H1 (cell line): ENCODE data around the gene ZNF408. TPM values are rescaled to one million over a fixed set of nuclear protein-coding genes. Genes with fewer than 3 reads are reported as not detected.

Experiments used
- CTCF ChIA-PET: fragments of 300-600 bp; sonication (Branson Sonifier 250); formaldehyde crosslinking; loops from one replicate; lab custom pipeline; 2021; ENCODE audit not compliant: partially characterized antibody; lab: Charles Lee
- POLR2A ChIA-PET: fragments of 300-600 bp; sonication (Branson Sonifier 250); formaldehyde crosslinking; loops from one replicate; lab custom pipeline; 2021; ENCODE audit warnings: inconsistent platforms; ENCODE audit not compliant: partially characterized antibody; lab: Charles Lee
- DNase-seq, 2 experiments: peaks; one replicate each; pipeline versions ENCODE4 v3.0.0 to v3.0.0-alpha.2; 2010 to 2022; ENCODE audit warnings: low spot score in 2 of 2, low read depth in 1 of 2, mixed read lengths in 1 of 2
- FAIRE-seq: peaks from 2 replicates; lab custom pipeline; 2011; peaks lifted over from hg19 to GRCh38; lab: Jason Lieb, UNC
- H2AFZ ChIP-seq: 2 replicates; pipeline ENCODE4 v1.8.1; 2012; ENCODE audit warnings: low read length, inconsistent platforms
- H2AK5ac ChIP-seq: 2 replicates; pipeline ENCODE4 v1.6.1; 2013; ENCODE audit warnings: low read depth, low read length
- H2BK120ac ChIP-seq: replicated peaks from 2 replicates; pipeline ENCODE3; 2013; ENCODE audit warnings: low read depth, low read length, inconsistent platforms
- H2BK12ac ChIP-seq: 2 replicates; pipeline ENCODE4 v1.6.1; 2013; ENCODE audit warnings: low read depth, low read length
- H2BK15ac ChIP-seq: 2 replicates; pipeline ENCODE4 v1.6.1; 2013; ENCODE audit warnings: low read length
- H2BK20ac ChIP-seq: 2 replicates; pipeline ENCODE4 v1.6.1; 2013; ENCODE audit warnings: low read length
- H2BK5ac ChIP-seq: 2 replicates; pipeline ENCODE4 v1.6.1; 2013; ENCODE audit warnings: low read depth, low read length
- H3K14ac ChIP-seq: 2 replicates; pipeline ENCODE4 v1.6.1; 2013; ENCODE audit warnings: inconsistent platforms; ENCODE audit not compliant: insufficient read length
- H3K18ac ChIP-seq: 2 replicates; pipeline ENCODE4 v1.6.1; 2013; ENCODE audit warnings: low read length; ENCODE audit errors: extremely low read depth
- H3K23ac ChIP-seq: 2 replicates; pipeline ENCODE4 v1.6.1; 2013; ENCODE audit warnings: inconsistent platforms; ENCODE audit not compliant: insufficient read length
- H3K23me2 ChIP-seq: 2 replicates; pipeline ENCODE4 v1.6.1; 2013; ENCODE audit warnings: low read depth, low read length
- H3K27ac ChIP-seq: 2 replicates; pipeline ENCODE4 v1.6.1; 2011; ENCODE audit warnings: low read depth, low read length, inconsistent platforms
- H3K27me3 ChIP-seq, 4 experiments: replicated peaks in 1 of 4; 1 replicate in 1 of 4; 2 replicates in 3 of 4; pipeline versions ENCODE4 v1.6.1 to v1.8.1; 2011 to 2013; ENCODE audit warnings: low read length in 3 of 4, mild to moderate bottlenecking in 3 of 4, inconsistent platforms in 2 of 4, mixed read lengths in 2 of 4, moderate library complexity in 1 of 4; ENCODE audit not compliant: control insufficient read depth in 3 of 4, insufficient read depth in 3 of 4; ENCODE audit errors: extremely low read depth in 1 of 4
- H3K36me3 ChIP-seq, 4 experiments: 2 replicates each; pipeline versions ENCODE4 v1.6.1 to v1.8.1; 2011 to 2013; ENCODE audit warnings: mild to moderate bottlenecking in 4 of 4, low read length in 3 of 4, moderate library complexity in 2 of 4, control low read depth in 1 of 4, inconsistent platforms in 1 of 4; ENCODE audit not compliant: insufficient read depth in 4 of 4, control insufficient read depth in 2 of 4
- H3K4ac ChIP-seq: replicated peaks from 2 replicates; pipeline ENCODE3; 2013; ENCODE audit warnings: low read length, low read depth, mixed read lengths, inconsistent platforms; ENCODE audit not compliant: insufficient read length
- H3K4me1 ChIP-seq, 4 experiments: replicated peaks in 1 of 4; 1 replicate in 1 of 4; 2 replicates in 3 of 4; pipeline versions ENCODE4 v1.6.1 to v1.8.1; 2011 to 2013; ENCODE audit warnings: low read length in 3 of 4, inconsistent platforms in 2 of 4, mixed read lengths in 1 of 4; ENCODE audit not compliant: insufficient read depth in 4 of 4, control insufficient read depth in 3 of 4
- H3K4me2 ChIP-seq, 2 experiments: 2 replicates each; pipeline versions ENCODE4 v1.6.1 to v1.8.1; 2011 to 2013; ENCODE audit warnings: low read depth in 2 of 2, low read length in 2 of 2, control low read depth in 1 of 2, inconsistent platforms in 1 of 2, mild to moderate bottlenecking in 1 of 2; ENCODE audit not compliant: insufficient read depth in 1 of 2
- H3K4me3 ChIP-seq, 4 experiments: fragments of 200-600, 300-600 bp in 1 of 4; sonication (generic), shearing (Covaris generic), sonication (Bioruptor Twin) in 1 of 4; 2 replicates each; pipeline versions ENCODE4 v1.5.1 to v1.8.1; 2011 to 2016; ENCODE audit warnings: low read length in 4 of 4, low read depth in 3 of 4, control low read depth in 2 of 4, inconsistent platforms in 2 of 4, mild to moderate bottlenecking in 2 of 4, mixed read lengths in 1 of 4, moderate library complexity in 1 of 4; ENCODE audit not compliant: insufficient read depth in 2 of 4; ENCODE audit errors: extremely low read depth in 1 of 4
- H3K56ac ChIP-seq: replicated peaks from 2 replicates; pipeline ENCODE3; 2013; ENCODE audit warnings: low read depth, mild to moderate bottlenecking, mixed read lengths, low read length, inconsistent platforms; ENCODE audit not compliant: insufficient read length
- H3K79me1 ChIP-seq: 2 replicates; pipeline ENCODE4 v1.6.1; 2013; ENCODE audit warnings: low read depth, low read length, control low read depth
- H3K79me2 ChIP-seq, 2 experiments: 2 replicates each; pipeline versions ENCODE4 v1.6.1 to v1.8.1; 2012 to 2013; ENCODE audit warnings: low read length in 2 of 2, mild to moderate bottlenecking in 2 of 2, inconsistent platforms in 1 of 2; ENCODE audit not compliant: insufficient read depth in 2 of 2, control insufficient read depth in 1 of 2
- H3K9ac ChIP-seq, 4 experiments: replicated peaks in 1 of 4; 1 replicate in 1 of 4; 2 replicates in 3 of 4; pipeline versions ENCODE4 v1.6.1 to v1.8.1; 2011 to 2013; ENCODE audit warnings: low read depth in 3 of 4, low read length in 3 of 4, control low read depth in 2 of 4, mild to moderate bottlenecking in 2 of 4, moderate library complexity in 2 of 4, inconsistent platforms in 1 of 4; ENCODE audit errors: extremely low read depth in 1 of 4
- H3K9me3 ChIP-seq, 2 experiments: 2 replicates each; pipeline versions ENCODE4 v1.6.1 to v1.8.1; 2012 to 2013; ENCODE audit warnings: mild to moderate bottlenecking in 2 of 2, moderate library complexity in 2 of 2, control low read depth in 1 of 2, inconsistent platforms in 1 of 2, low read depth in 1 of 2, low read length in 1 of 2, mixed read lengths in 1 of 2; ENCODE audit not compliant: insufficient read depth in 2 of 2
- H4K20me1 ChIP-seq, 2 experiments: replicated peaks in 1 of 2; 2 replicates each; pipeline versions ENCODE3 to v1.8.1; 2011 to 2013; ENCODE audit warnings: inconsistent platforms in 2 of 2, low read length in 2 of 2, mild to moderate bottlenecking in 1 of 2; ENCODE audit not compliant: insufficient read depth in 2 of 2, control insufficient read depth in 1 of 2
- H4K5ac ChIP-seq: 2 replicates; pipeline ENCODE4 v1.6.1; 2013; ENCODE audit warnings: low read length, low read depth, mixed read lengths, inconsistent platforms; ENCODE audit not compliant: insufficient read length
- H4K8ac ChIP-seq: 2 replicates; pipeline ENCODE4 v1.8.0; 2013; ENCODE audit warnings: mild to moderate bottlenecking, moderate library complexity, low read length, inconsistent platforms; ENCODE audit not compliant: insufficient read depth; ENCODE audit errors: extremely low read depth
- H4K91ac ChIP-seq: replicated peaks from 2 replicates; pipeline ENCODE3; 2013; ENCODE audit warnings: low read length, mixed read lengths, inconsistent platforms; ENCODE audit not compliant: insufficient read length
- BACH1 ChIP-seq: IDR thresholded peaks from 2 replicates; pipeline ENCODE4 v1.6.1; 2012; ENCODE audit warnings: low read length, improper control_type of control experiment
- KDM1A ChIP-seq: fragments of 200-600, 300-600 bp; sonication (generic); IDR thresholded peaks from 2 replicates; pipeline ENCODE4 v1.7.1; 2016; ENCODE audit warnings: mild to moderate bottlenecking, low read length, borderline replicate concordance
- POU5F1 ChIP-seq: IDR thresholded peaks from 2 replicates; pipeline ENCODE4 v1.6.1; 2011; ENCODE audit warnings: low read depth, mild to moderate bottlenecking, low read length, moderate library complexity
- RAD21 ChIP-seq, 2 experiments: IDR thresholded peaks in 1 of 2; conservative IDR thresholded peaks in 1 of 2; 2 replicates each; pipeline ENCODE4 v1.6.1; 2011; ENCODE audit warnings: low read depth in 2 of 2, low read length in 2 of 2, improper control_type of control experiment in 1 of 2, inconsistent platforms in 1 of 2, mild to moderate bottlenecking in 1 of 2, moderate library complexity in 1 of 2
- RNF2 ChIP-seq: fragments of 200-900, 300-1000 bp; sonication (generic); IDR thresholded peaks from 2 replicates; pipeline ENCODE4 v1.7.1; 2016; ENCODE audit warnings: borderline replicate concordance, low read depth, mild to moderate bottlenecking, antibody characterized with exemption, low read length; ENCODE audit not compliant: poor library complexity, severe bottlenecking; ENCODE audit errors: missing control alignments
- SAP30 ChIP-seq: fragments of 300-600 bp; sonication (generic); IDR thresholded peaks from 2 replicates; pipeline ENCODE4 v1.7.1; 2012; ENCODE audit warnings: low read length, moderate library complexity, mild to moderate bottlenecking, inconsistent platforms; ENCODE audit not compliant: insufficient read depth, insufficient replicate concordance
- SP1 ChIP-seq: IDR thresholded peaks from 2 replicates; pipeline ENCODE4 v1.6.1; 2011; ENCODE audit warnings: low read depth, low read length
- SP4 ChIP-seq: IDR thresholded peaks from 2 replicates; pipeline ENCODE4 v1.6.1; 2012; ENCODE audit warnings: low read length, inconsistent platforms
- TAF1 ChIP-seq: IDR thresholded peaks from 2 replicates; pipeline ENCODE4 v1.6.1; 2011; ENCODE audit warnings: mild to moderate bottlenecking, low read depth, low read length
- YY1 ChIP-seq: IDR thresholded peaks from 2 replicates; pipeline ENCODE4 v1.6.1; 2011; ENCODE audit warnings: low read depth, mild to moderate bottlenecking, low read length
- WGBS, 2 experiments: shearing (Covaris generic) in 1 of 2; methylation state at CpG; one replicate each; pipeline versions ENCODE4 v1.1.6 to v1.1.7; 2013 to 2015; ENCODE audit warnings: low lambda C conversion rate in 2 of 2, mixed read lengths in 2 of 2, inconsistent platforms in 1 of 2, low coverage in 1 of 2, missing lambda C conversion rate in 1 of 2; ENCODE audit not compliant: insufficient replicate concordance in 2 of 2, insufficient coverage in 1 of 2, insufficient read length in 1 of 2; ENCODE audit errors: extremely low coverage in 1 of 2, missing lambda C conversion rate in 1 of 2; 5-methylcytosine and 5-hydroxymethylcytosine counted together
- polyA plus RNA-seq, 7 experiments: library from polyadenylated mRNA; depleted of rRNA in 3 of 7; stranded (reverse) in 5 of 7; unstranded in 2 of 7; fragments of >200 nt in 5 of 7; fragments of 200-250 nt in 2 of 7; gene quantifications; 1 replicate in 5 of 7; 2 replicates in 1 of 7; 4 replicates in 1 of 7; pipeline versions ENCODE4 v1.2.1 to v1.2.3, GENCODE V29; 2011 to 2013; ENCODE audit warnings: missing spikeins in 2 of 7, mixed read lengths in 2 of 7
- total RNA-seq: library from RNA; stranded (reverse); fragmentation: NEBNext Ultra II Directional; extraction: Animal tissue kit (Norgen Biotek cat#: 25700); gene quantifications from 2 replicates; pipeline ENCODE4 v1.2.1, GENCODE V29; 2021

ZNF408 gene
- total and polyA plus RNA-seq, 2 of the 8 experiments (the other 6 are each of a cell fraction or from before 2014, with no cell fraction given): 10.7 to 11.0 TPM

GRCh38 chr11:46674463-46675287 is 26.2 kb upstream of the ZNF408 start:
- CTCF ChIA-PET: interaction anchor here (0.9 to 2.2 kb wide), 7 partner anchors 11 to 109 kb away, joined by 3 to 6 read pairs (median 4); no protein-coding TSS in a partner anchor
- no peak overlapping the region for H3K4me3 ChIP-seq
- no peak overlapping the region for H2AFZ ChIP-seq
- H3K79me2 ChIP-seq: no peaks in the 10 kb centered on the region
- H3K9ac ChIP-seq: peak overlapping the region in 1 of 4 experiments; percentile 10; a peak in 1 of 7 replicates
- POLR2A ChIA-PET: interaction anchor here (0.8 to 3.3 kb wide), 6 partner anchors 9 to 95 kb away, joined by 3 to 21 read pairs (median 4); partner anchors contain the start of genes ARHGAP1 and ZNF408
- H4K20me1 ChIP-seq: peaks cover 0 to 1% of the 10 kb centered on the region in 2 experiments
- H2AK5ac ChIP-seq: no peak overlapping the region
- H4K91ac ChIP-seq: no peak overlapping the region
- H3K23ac ChIP-seq: no peak overlapping the region
- H3K4ac ChIP-seq: no peak overlapping the region
- no peak overlapping the region for H3K56ac ChIP-seq
- no peaks in the 10 kb centered on the region for H3K27me3 ChIP-seq
- H2BK15ac ChIP-seq: no peak overlapping the region
- no peak for FAIRE-seq
- H3K4me1 ChIP-seq: peaks cover 3 to 19% (median 7%) of the 10 kb centered on the region in 4 experiments
- H3K18ac ChIP-seq: no peak overlapping the region
- H3K27ac ChIP-seq: peak overlapping the region; percentile 30; the same call in 1 of the 2 replicates
- DNase-seq: peak; percentile 39 to 78
- no peak overlapping the region for H4K5ac ChIP-seq
- H3K9me3 ChIP-seq: no peaks in the 10 kb centered on the region
- H2BK12ac ChIP-seq: no peak overlapping the region
- H2BK20ac ChIP-seq: no peak overlapping the region
- H3K36me3 ChIP-seq: peaks cover 6 to 28% (median 21%) of the 10 kb centered on the region in 4 experiments; a peak in 7 of 8 replicates
- no peak overlapping the region for H4K8ac ChIP-seq
- 55% methylated on average over 12 of the region's 12 CpGs; no CpG with 5 or more reads in 1 of the 2 experiments for WGBS, 2 experiments
- no peak overlapping the region for H2BK120ac ChIP-seq
- H2BK5ac ChIP-seq: no peak overlapping the region
- no peaks in the 10 kb centered on the region for H3K79me1 ChIP-seq
- H3K4me2 ChIP-seq: peak overlapping the region; percentile 28 to 59; a peak in 3 of 4 replicates
- H3K14ac ChIP-seq: no peak overlapping the region
- no peaks in the 10 kb centered on the region for H3K23me2 ChIP-seq
- TF ChIP-seq RAD21 (IDR thresholded peaks at IDR 0.05 in 1 of 2, conservative IDR thresholded peaks at IDR 0.05 in 1 of 2; ENCODE audit: low read depth in 2 of 2, low read length in 2 of 2) (no peak), BACH1 (no peak), YY1 (no peak), RNF2 (no peak), SP4 (no peak), SAP30 (no peak), SP1 (no peak), KDM1A (no peak), TAF1 (peak; percentile 57; the same call in 1 of the 2 replicates), POU5F1 (no peak)
